ENCODE data around the gene LRCH4. TPM values are rescaled to one million over a fixed set of nuclear protein-coding genes. Genes with fewer than 3 reads are reported as not detected.
A peak's percentile ranks its signal among the peaks of the same experiment; 100 is the strongest.

Gene LRCH4
- total and polyA plus RNA-seq, 9 of the 15 experiments (the other 6 are each of a cell fraction or from before 2014, with no cell fraction given): 0.06 to 63.3 (median 15.0) TPM

GRCh38 chr7:100547872-100548271, 38.1 kb downstream of the LRCH4 start (continued):
- TF ChIP-seq HDAC1 (IDR thresholded peaks at IDR 0.05): 0 out of 4 replicates have a peak, but pooled peaks of 1 of the 2 experiments have one; percentile 58
- TF ChIP-seq ZNF592 (IDR thresholded peaks at IDR 0.05): peak; percentile 59
- no peak for TF ChIP-seq FOSL1 (tag; conservative IDR thresholded peaks at IDR 0.05)
- TF ChIP-seq HMGXB4 (CRISPR knock-in tag; IDR thresholded peaks at IDR 0.05): no peak
- peak; percentile 53 for TF ChIP-seq PHF20 (IDR thresholded peaks at IDR 0.05; ENCODE audit: partially characterized antibody)
- TF ChIP-seq, protein P1, sequence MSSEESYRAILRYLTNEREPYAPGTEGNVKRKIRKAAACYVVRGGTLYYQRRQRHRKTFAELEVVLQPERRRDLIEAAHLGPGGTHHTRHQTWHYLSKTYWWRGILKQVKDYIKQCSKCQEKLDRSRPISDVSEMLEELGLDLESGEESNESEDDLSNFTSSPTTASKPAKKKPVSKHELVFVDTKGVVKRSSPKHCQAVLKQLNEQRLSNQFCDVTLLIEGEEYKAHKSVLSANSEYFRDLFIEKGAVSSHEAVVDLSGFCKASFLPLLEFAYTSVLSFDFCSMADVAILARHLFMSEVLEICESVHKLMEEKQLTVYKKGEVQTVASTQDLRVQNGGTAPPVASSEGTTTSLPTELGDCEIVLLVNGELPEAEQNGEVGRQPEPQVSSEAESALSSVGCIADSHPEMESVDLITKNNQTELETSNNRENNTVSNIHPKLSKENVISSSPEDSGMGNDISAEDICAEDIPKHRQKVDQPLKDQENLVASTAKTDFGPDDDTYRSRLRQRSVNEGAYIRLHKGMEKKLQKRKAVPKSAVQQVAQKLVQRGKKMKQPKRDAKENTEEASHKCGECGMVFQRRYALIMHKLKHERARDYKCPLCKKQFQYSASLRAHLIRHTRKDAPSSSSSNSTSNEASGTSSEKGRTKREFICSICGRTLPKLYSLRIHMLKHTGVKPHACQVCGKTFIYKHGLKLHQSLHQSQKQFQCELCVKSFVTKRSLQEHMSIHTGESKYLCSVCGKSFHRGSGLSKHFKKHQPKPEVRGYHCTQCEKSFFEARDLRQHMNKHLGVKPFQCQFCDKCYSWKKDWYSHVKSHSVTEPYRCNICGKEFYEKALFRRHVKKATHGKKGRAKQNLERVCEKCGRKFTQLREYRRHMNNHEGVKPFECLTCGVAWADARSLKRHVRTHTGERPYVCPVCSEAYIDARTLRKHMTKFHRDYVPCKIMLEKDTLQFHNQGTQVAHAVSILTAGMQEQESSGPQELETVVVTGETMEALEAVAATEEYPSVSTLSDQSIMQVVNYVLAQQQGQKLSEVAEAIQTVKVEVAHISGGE (CRISPR knock-in tag; IDR thresholded peaks at IDR 0.05): no peak; a peak in 1 of 6 replicates
- TF ChIP-seq MTA1 (IDR thresholded peaks at IDR 0.05; ENCODE audit: borderline replicate concordance): 0 out of 2 replicates have a peak, but pooled peaks have one; percentile 21
- no peak for TF ChIP-seq BRD4 (IDR thresholded peaks at IDR 0.05)
- TF ChIP-seq ARHGAP35 (IDR thresholded peaks at IDR 0.05; ENCODE audit: partially characterized antibody): no peak
- no peak for TF ChIP-seq CBX5 (IDR thresholded peaks at IDR 0.05; ENCODE audit: borderline replicate concordance, low read depth)
- TF ChIP-seq SRF (CRISPR knock-in tag; IDR thresholded peaks at IDR 0.05): no peak
- no peak for TF ChIP-seq ZNF184 (CRISPR knock-in tag; IDR thresholded peaks at IDR 0.05)
- peak; percentile 60 to 66; a peak in 3 of 4 replicates for TF ChIP-seq ETV6 (IDR thresholded peaks at IDR 0.05; ENCODE audit: borderline replicate concordance in 1 of 2, low read depth in 2 of 2, low read length in 1 of 2)
- TF ChIP-seq ETV6 (CRISPR knock-in tag; IDR thresholded peaks at IDR 0.05; ENCODE audit: borderline replicate concordance): no peak
- no peak for TF ChIP-seq JUND (IDR thresholded peaks at IDR 0.05; ENCODE audit: borderline replicate concordance, low read depth, low read length)
- no peak; the same call in 2 of the 3 replicates for TF ChIP-seq JUND (tag; IDR thresholded peaks at IDR 0.05; ENCODE audit: borderline replicate concordance, low read depth, low read length)
- TF ChIP-seq COPS2 (conservative IDR thresholded peaks at IDR 0.05): no peak
- TF ChIP-seq ZC3H8 (IDR thresholded peaks at IDR 0.05): no peak
- no peak for TF ChIP-seq POLR3A (IDR thresholded peaks at IDR 0.05; ENCODE audit: borderline replicate concordance, extremely low read depth, insufficient read depth, insufficient read length)
- TF ChIP-seq SLC30A9 (CRISPR knock-in tag; IDR thresholded peaks at IDR 0.05): no peak

Data from K562 (cell line).